ENCODE data around the gene PLD5.
A peak's percentile ranks its signal among the peaks of the same experiment; 100 is the strongest.

PLD5 gene

GRCh38 chr1:242524571-242525359 lies at the start of gene PLD5:
Gene PLD5, minus strand, starts transcription at chr1:242524697.
- DNase-seq: no peak

- DNase-seq: no peak
Measured at GRCh38 chr1:242569867-242570266, 45.4 kb upstream of the PLD5 start.

GRCh38 chr1:242568666-242569065 lies 44.2 kb upstream of the PLD5 start:
- no peak for DNase-seq

GRCh38 chr1:242567596-242567995 lies 43.1 kb upstream of the PLD5 start:
- no peak for DNase-seq

GRCh38 chr1:242556759-242557158 lies 32.3 kb upstream of the PLD5 start:
- no peak for DNase-seq

GRCh38 chr1:242556276-242556675 lies 31.8 kb upstream of the PLD5 start:
- no peak for DNase-seq

- no peak for DNase-seq
Measured at GRCh38 chr1:242554577-242554976, 30.1 kb upstream of the PLD5 start.

- no peak for DNase-seq
Measured at GRCh38 chr1:242546849-242547729, 22.6 kb upstream of the PLD5 start.

- DNase-seq: no peak
Measured at GRCh38 chr1:242546441-242546840, 21.9 kb upstream of the PLD5 start.

- peak; percentile 29 for DNase-seq
Measured at GRCh38 chr1:242544071-242544470, 19.6 kb upstream of the PLD5 start.

- no peak for DNase-seq
Measured at GRCh38 chr1:242542271-242542670, 17.8 kb upstream of the PLD5 start.

GRCh38 chr1:242535986-242536385 lies 11.5 kb upstream of the PLD5 start:
- no peak for DNase-seq

GRCh38 chr1:242534753-242535152 lies 10.3 kb upstream of the PLD5 start:
- no peak for DNase-seq

- no peak for DNase-seq
Measured at GRCh38 chr1:242530761-242531160, 6.3 kb upstream of the PLD5 start.

- DNase-seq: no peak
Measured at GRCh38 chr1:242525769-242526168, 1.3 kb upstream of the PLD5 start.

- DNase-seq: no peak
Measured at GRCh38 chr1:242525360-242525722, 844 bp upstream of the PLD5 start.

- no peak for DNase-seq
Measured at GRCh38 chr1:242523719-242524570, 552 bp downstream of the PLD5 start.

GRCh38 chr1:242522996-242523718 lies 1.3 kb downstream of the PLD5 start:
- DNase-seq: no peak

- no peak for DNase-seq
Measured at GRCh38 chr1:242522304-242522945, 2.1 kb downstream of the PLD5 start.

GRCh38 chr1:242515555-242515954 lies 8.9 kb downstream of the PLD5 start:
- no peak for DNase-seq

- no peak for DNase-seq
Measured at GRCh38 chr1:242506724-242507123, 17.8 kb downstream of the PLD5 start.

GRCh38 chr1:242489545-242489944 lies 35.0 kb downstream of the PLD5 start:
- DNase-seq: no peak
